Limb (tissue), 2 donors: Measurements from ENCODE around the gene SLC12A3.
"Not testable (repeated sequence)": the region's sequence is repeated elsewhere in the genome, so short reads cannot be mapped to it uniquely, and the experiment has no call there.

ENCODE experiments used
- DNase-seq, 2 donors: peaks; one replicate each; pipeline ENCODE4 v3.0.0-alpha.2; 2016; ENCODE audit errors: extremely low spot score in 2 of 2

SLC12A3 gene

GRCh38 chr16:56868766-56869165 is 3.8 kb downstream of the SLC12A3 start:
- not testable (repeated sequence) for DNase-seq

- DNase-seq, result no peak
Observed at GRCh38 chr16:56869513-56870275, 4.7 kb downstream of the SLC12A3 start.

- DNase-seq, result no peak
Observed at GRCh38 chr16:56870276-56870888, 5.4 kb downstream of the SLC12A3 start.

- no peak for DNase-seq
Observed at GRCh38 chr16:56871172-56871593, 6.2 kb downstream of the SLC12A3 start.

GRCh38 chr16:56872863-56873391 is 7.9 kb downstream of the SLC12A3 start:
- no peak for DNase-seq

- DNase-seq, result peak; percentile 51 to 54
Observed at GRCh38 chr16:56874800-56875199, 9.8 kb downstream of the SLC12A3 start.

- DNase-seq, result no peak
Observed at GRCh38 chr16:56876048-56876447, 11.0 kb downstream of the SLC12A3 start.

GRCh38 chr16:56877486-56878182 is 12.6 kb downstream of the SLC12A3 start:
- DNase-seq, result no peak

- DNase-seq, result no peak
Observed at GRCh38 chr16:56878282-56878854, 13.4 kb downstream of the SLC12A3 start.

GRCh38 chr16:56879276-56879675 is 14.3 kb downstream of the SLC12A3 start:
- DNase-seq, result no peak

- DNase-seq, result no peak
Observed at GRCh38 chr16:56880176-56880575, 15.2 kb downstream of the SLC12A3 start.

GRCh38 chr16:56880685-56881084 is 15.7 kb downstream of the SLC12A3 start:
- no peak for DNase-seq

- DNase-seq, result no peak
Observed at GRCh38 chr16:56882077-56882800, 17.2 kb downstream of the SLC12A3 start.

GRCh38 chr16:56883586-56883985 is 18.6 kb downstream of the SLC12A3 start:
- no peak for DNase-seq

GRCh38 chr16:56884026-56884582 is 19.1 kb downstream of the SLC12A3 start:
- DNase-seq, result no peak

GRCh38 chr16:56884929-56885328 is 19.9 kb downstream of the SLC12A3 start:
- not testable (repeated sequence) for DNase-seq

- no peak for DNase-seq
Observed at GRCh38 chr16:56885446-56886162, 20.6 kb downstream of the SLC12A3 start.

GRCh38 chr16:56886296-56886695 is 21.3 kb downstream of the SLC12A3 start:
- DNase-seq, result no peak

- DNase-seq, result no peak
Observed at GRCh38 chr16:56886826-56887225, 21.8 kb downstream of the SLC12A3 start.

GRCh38 chr16:56888806-56889205 is 23.8 kb downstream of the SLC12A3 start:
- no peak for DNase-seq
